ENCODE measurements around the gene RAD51D.
A peak's percentile ranks its signal among the peaks of the same experiment; 100 is the strongest.
"Not testable (repeated sequence)": the region's sequence is repeated elsewhere in the genome, so short reads cannot be mapped to it uniquely, and the experiment has no call there.

Gene RAD51D

GRCh38 chr17:35141681-35142466 lies 22.2 kb upstream of the RAD51D start, which contains the start of gene NLE1:
Gene NLE1 (minus strand): TSS chr17:35142303. CDS start chr17:35142275, 28 bp downstream.
- DNase-seq (ENCODE audit: low spot score), result peak; percentile 75

DNA sequence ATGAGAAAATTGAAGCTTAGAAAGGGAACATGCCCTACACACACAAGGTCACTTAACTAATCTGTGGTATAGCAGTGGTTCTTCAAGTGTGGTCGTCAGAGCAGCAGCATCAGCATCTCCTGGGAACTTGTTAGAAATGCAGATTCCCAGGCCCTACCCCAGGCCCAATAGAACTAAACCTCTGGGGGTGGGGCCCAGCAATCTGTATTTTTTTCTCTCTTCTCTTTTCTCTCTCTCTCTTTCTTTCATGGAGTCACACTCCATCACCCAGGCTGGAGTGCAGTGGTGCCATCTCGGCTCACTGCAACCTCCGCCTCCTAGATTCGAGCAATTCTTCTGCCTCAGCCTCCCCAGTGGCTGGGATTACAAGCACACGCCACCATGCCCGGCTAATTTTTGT lies 18.6 kb upstream of the RAD51D start:
- DNase-seq (ENCODE audit: low spot score), result no peak

DNA sequence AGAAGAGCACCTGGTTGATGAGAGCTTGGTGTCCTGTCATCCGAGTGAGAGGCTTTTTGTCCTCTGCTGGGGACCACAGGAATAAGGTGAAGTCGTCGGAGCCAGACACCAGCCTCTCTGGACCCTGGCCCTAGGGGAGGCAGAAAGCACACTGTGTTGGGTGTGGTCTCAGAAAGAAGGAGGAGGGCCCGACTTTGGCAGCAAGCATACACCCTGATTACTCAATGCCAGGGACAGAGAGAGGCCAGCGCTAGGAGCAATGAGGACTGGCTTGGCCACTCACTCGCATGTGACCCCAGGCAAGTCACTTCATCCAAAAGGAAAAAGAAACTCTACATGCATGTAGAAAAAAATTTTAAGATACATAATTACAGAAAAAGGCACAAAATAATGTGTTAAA lies 15.7 kb upstream of the RAD51D start:
- DNase-seq (ENCODE audit: low spot score), result no peak

GRCh38 chr17:35132816-35133550 lies 13.3 kb upstream of the RAD51D start:
- DNase-seq (ENCODE audit: low spot score), result no peak

DNA sequence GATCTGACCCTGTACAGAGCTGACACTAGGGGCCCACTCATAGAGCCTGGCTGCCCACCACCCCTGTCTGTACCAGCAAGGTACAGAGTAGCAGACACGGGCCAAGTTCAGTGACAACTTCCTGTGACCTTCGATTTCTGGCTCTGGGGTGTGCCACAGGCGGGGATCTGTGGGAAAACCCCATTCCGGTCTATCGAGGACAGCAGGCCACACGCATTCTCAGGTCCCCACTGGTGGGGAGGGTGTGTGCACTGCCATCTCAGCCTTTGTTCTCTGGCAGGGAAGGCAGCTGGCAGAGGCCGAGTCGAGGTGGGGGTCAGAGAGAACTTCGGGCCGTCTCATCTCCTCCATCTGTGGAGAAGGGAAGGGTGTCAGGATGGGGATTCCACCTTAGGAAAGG lies 12.4 kb upstream of the RAD51D start:
- no peak for DNase-seq (ENCODE audit: low spot score)

GRCh38 chr17:35130392-35130791 lies 10.7 kb upstream of the RAD51D start:
- no peak for DNase-seq (ENCODE audit: low spot score)

- DNase-seq (ENCODE audit: low spot score), result no peak
Measured at GRCh38 chr17:35129973-35130351, 10.3 kb upstream of the RAD51D start.

DNA sequence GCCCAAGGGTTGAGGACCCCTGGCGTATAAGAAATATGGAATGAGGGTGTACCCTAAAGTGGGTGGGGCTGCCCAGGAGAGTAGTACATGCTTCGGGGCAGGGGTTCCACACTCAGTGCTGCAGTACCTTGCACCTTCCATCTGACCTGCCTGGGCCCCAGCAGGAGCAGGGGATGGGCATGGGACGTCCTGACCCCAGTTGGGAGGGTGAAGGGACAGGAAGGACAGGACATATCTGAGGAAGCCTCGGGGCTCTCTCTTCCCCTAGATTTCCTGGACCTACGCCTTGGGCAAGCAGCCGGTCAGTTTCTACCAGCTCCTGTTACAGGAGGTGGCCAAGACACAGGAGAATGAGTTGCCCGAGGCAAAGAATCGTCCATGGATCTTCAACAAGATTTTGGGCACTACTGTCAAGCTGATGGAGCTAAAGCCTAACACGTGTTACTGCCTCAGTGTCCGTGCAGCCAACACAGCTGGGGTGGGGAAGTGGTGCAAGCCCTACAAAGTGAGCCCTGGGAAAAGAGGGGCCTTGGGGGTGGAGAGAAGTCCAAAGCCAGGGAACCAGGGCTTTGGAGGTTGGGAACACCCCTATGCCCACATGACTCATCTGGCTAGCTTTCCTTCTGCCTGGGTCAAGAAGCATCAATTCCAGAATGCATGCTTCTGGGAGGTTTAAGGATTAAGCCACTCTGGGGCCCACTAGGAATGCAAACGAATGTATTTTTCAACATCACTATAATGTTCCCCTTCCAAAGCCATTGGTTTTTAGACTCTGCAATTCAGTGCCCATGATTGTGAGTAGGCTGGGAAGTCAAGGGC lies 9.7 kb upstream of the RAD51D start:
- no peak for DNase-seq (ENCODE audit: low spot score)

GRCh38 chr17:35127751-35128514 lies 8.3 kb upstream of the RAD51D start:
- DNase-seq (ENCODE audit: low spot score), result no peak

DNA sequence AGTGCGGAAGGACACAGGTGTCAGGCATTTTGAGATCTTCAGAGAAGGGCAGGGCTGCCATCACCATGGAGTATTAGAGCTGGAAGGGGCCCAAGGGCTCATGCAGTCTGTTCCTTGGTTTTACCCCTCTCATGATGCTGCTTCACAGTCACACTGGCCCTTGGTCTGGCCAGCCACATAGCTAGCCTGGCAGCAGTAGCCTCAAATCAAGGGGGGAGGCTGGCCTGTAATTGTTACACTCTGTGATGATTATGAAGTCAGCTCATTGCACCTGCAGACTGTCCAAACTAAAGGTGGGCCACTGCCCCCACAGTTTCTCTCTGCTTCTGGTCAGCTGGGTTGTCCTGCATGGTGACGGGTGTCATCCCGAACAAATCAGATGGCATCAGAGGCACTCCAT lies 1.7 kb upstream of the RAD51D start, which contains the start of gene FNDC8:
Gene FNDC8 (plus strand): TSS at position 301 of the 400 bp plus-strand sequence. CDS start 79 bp downstream, at position 380.
- DNase-seq (ENCODE audit: low spot score), result no peak

- DNase-seq (ENCODE audit: low spot score), result no peak
Measured at GRCh38 chr17:35117984-35118383, 1.7 kb downstream of the RAD51D start.

DNA sequence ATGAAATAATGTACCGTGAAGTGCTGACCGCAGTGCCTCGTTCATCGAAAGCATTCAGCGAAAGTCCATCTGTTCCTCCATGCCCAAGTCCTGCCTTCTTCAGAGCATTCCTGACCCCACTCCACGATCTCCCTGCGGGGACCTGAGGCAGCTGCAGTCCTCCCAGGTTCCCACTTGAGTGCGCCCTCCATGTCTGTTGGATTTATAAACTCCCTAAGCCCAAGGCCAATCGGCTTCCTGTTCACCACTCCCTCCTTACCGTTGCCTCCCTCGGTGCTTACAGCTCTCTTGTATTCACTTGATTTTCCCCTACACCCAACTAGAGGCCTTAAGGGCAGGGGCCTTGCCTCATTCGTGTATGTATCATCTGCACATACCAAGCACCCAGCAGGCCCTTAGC lies 2.8 kb downstream of the RAD51D start:
- no peak for DNase-seq (ENCODE audit: low spot score)

- not testable (repeated sequence) for DNase-seq (ENCODE audit: low spot score)
Measured at GRCh38 chr17:35110791-35111190, 8.9 kb downstream of the RAD51D start.

DNA sequence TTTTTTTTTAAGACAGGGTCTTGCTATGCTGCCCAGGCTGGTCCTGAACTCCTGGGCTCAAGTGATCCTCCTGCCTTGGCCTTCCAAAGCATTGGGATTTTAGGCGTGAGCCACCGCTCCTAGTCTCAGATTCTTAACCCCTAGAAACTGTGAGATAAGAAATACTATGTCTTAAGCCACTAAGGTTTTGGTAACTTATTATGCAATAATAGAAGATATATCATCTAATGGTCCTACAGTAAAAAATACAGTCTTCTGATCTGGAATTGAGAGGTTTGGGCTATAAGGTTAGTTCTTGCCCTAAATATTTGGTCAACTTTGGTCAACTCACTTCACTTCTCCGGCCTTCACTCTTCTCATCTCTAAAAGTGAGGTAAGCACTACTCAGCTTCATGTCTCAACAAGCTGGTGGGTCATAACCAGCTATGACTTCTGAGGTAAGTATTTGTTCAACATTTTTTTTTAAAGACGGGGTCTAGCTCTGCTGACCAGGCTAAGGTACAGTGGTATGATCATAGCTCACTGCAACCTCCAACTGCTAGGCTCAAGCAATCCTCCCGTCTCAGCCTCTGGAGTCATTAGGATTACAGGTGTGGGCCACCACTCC lies 14.7 kb downstream of the RAD51D start:
- no peak for DNase-seq (ENCODE audit: low spot score)

- DNase-seq (ENCODE audit: low spot score), result no peak
Measured at GRCh38 chr17:35103271-35103670, 16.4 kb downstream of the RAD51D start.

DNA sequence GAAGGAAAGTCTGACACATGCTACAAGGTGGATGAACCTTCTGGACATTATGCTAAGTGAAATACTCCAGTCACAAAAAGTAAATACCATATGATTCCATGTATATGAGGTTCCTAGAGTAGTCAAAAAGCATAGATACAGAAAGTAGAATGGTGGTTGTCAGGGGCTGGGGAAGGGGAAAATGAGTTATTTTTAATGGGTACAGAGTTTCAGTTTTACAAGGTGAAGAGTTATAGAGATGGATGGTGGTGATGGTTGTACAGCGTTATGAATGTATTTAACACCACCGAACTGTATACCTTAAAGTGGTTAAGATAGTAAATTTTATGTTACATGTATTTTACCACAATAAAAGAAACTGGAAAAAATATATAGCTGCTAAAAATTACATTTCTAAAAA lies 17.9 kb downstream of the RAD51D start:
- no peak for DNase-seq (ENCODE audit: low spot score)

- no peak for DNase-seq (ENCODE audit: low spot score)
Measured at GRCh38 chr17:35101036-35101435, 18.6 kb downstream of the RAD51D start.

DNA sequence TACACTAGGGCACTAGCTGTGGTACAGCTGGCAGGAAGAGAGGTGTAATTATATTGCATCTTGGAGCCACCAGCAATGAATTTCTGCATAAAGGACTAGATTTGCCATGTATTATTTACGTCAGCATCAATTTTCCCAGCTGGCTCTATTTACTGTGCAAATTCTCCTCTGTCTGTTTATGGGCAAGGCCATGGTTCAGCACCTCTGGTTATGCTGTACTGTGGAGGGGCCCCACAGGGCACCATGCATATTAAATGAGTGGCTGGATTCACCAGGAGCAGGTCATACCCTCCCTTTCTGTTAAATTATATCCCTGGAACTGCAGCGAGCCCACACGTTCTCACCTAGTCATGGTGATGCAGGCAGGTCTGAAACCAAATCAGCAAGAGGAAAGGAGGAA lies 19.8 kb downstream of the RAD51D start:
- DNase-seq (ENCODE audit: low spot score), result no peak

DNA sequence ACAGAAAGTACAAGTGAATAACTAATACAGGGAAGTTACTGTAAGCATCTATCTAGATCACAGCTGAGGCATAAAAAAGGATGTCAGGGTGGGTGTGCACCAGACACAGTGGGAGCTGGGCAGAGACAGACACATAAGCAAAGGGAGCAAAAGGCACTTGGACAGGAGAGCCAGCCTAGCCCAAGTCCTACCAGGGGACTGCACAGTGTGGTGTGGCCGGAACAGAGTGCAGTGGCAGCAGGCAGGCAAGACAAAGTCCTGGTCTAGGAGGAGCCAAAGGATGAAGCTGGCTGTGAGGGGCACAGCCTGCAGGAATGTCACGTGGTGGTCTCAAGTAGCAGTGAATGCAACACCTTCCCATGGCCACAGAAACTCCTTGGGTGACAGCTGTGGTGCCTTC lies 21.9 kb downstream of the RAD51D start:
- no peak for DNase-seq (ENCODE audit: low spot score)

DNA sequence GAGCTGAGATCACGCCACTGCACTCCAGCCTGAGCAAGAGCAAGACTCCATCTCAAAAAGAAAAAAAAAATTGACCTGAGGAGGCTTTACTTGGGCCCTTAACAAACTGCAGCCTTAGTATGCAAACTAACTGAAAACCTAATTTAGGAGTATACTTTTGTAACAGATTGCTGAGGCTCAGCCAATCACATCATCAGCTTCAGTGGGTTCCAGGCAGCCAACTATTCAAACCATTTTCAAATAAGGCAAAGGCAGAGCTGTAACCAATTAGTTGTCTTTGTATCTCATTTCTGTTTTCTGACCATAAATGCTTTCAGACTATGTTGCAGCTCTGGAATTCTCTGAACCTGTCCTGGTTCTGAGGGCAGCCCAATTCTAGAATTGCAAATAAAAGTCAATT lies 23.9 kb downstream of the RAD51D start:
- DNase-seq (ENCODE audit: low spot score), result no peak

DNA sequence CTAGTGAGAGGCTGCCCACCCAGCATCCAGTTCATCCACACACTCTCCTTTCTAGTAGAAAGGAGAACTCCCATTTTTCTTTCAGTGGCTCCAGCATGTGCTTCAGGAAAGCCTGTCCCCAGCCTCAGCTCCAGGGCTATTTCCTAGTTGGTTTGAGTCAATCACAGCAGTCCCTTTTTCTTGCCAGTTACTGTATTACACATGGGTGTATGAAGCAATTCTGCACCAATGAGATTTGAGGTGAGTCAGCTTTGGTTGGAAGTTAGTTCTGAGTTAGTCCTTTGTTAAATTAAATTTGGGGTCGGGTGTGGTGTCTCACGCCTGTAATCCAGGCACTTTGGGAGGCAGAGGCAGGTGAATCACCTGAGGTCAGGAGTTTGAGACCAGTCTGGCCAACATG lies 24.8 kb downstream of the RAD51D start:
- no peak for DNase-seq (ENCODE audit: low spot score)

All from cerebellar cortex (tissue), 1 donor.